AML-193 (cell line): ENCODE results near the gene TGFBR2.

Experiments
- DNase-seq, 2 experiments: peaks; one replicate each; lab custom pipeline; 2025; lab: John Stamatoyannopoulos, UW

Gene TGFBR2

GRCh38 chr3:30602946-30603345 lies 3.5 kb upstream of the TGFBR2 start:
- peak; percentile 37 to 44 for DNase-seq

- peak; percentile 98 to 99 for DNase-seq
These were observed 2.3 kb upstream of the TGFBR2 start for GRCh38 chr3:30604093-30604492.

DNA sequence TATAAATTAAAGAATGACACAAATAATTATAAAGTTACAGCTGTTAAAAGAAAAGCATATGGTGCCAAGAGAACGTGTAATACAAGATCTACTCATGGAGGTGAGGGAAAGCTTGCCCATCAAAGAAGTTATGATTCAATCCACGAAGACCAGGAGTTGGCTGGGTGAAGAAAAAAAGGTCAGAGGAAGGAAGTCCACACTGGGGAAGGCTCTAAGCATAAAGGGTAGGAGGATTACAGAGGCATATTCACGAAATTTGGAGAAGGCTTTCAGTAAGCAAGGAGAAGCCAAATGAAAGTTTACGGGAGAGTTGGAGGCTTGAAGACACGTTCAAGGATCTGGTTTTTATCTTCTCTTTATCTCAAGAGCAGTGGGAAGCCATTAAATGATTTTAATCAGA lies 1.8 kb upstream of the TGFBR2 start:
- DNase-seq, result peak; percentile 67 to 73

- no peak for DNase-seq
These were observed 1.4 kb upstream of the TGFBR2 start for GRCh38 chr3:30605005-30605404.

GRCh38 chr3:30605706-30606300 lies 598 bp upstream of the TGFBR2 start:
- DNase-seq, result no peak

GRCh38 chr3:30607032-30607833 lies 832 bp downstream of the TGFBR2 start:
- DNase-seq, result peak; percentile 42 to 66

DNA sequence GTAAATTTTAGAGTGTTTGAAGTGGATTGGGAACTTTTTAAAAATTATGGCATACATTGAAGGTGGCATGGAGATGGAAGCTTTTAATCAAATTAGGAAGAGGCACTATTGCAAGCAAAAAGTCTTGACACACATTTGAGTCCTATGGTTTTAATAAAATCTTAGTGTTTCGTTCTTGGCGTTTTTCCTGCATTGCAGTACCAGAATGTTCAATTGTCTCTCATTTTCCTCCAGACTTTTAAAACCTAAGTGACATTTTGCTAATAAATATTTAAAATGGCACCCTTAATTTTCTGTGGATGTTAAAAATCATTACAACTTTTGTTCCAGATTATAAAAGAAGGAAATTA lies 2.2 kb downstream of the TGFBR2 start:
- DNase-seq, result no peak

- no peak for DNase-seq
These were observed 3.7 kb downstream of the TGFBR2 start for GRCh38 chr3:30609930-30610701.

DNA sequence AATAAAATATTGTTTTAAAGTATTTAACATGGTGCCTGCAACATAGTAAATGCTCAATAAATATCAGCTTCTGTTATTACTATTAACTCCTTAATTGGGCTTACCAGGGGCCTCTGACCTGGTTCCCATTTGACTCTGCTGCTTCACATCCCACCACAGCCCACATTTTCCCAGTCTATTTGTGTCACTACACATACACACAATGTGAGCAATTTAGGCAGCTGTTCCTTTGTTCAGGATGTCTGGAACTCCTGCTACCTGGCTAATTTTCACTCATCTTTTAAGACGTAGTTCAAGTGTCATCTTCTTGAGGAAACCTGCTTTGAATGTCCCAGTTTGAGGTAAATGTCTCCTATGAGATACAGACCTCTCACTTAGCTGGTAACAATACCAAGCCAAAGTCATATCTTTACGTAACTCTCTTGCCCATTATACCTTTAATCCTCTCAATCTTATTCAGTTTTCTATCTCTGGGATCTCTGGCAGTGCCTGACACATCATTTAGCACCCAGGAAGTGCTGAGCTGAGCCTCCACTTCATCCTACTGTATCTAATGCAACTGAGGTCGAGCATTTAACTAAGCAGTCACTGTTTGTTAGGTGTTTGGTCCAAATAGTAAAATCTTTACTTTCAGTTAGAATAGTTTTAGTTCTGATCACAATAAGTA lies 4.4 kb downstream of the TGFBR2 start:
- no peak for DNase-seq

GRCh38 chr3:30611613-30612436 lies 5.4 kb downstream of the TGFBR2 start:
- peak; percentile 31 to 50 for DNase-seq

DNA sequence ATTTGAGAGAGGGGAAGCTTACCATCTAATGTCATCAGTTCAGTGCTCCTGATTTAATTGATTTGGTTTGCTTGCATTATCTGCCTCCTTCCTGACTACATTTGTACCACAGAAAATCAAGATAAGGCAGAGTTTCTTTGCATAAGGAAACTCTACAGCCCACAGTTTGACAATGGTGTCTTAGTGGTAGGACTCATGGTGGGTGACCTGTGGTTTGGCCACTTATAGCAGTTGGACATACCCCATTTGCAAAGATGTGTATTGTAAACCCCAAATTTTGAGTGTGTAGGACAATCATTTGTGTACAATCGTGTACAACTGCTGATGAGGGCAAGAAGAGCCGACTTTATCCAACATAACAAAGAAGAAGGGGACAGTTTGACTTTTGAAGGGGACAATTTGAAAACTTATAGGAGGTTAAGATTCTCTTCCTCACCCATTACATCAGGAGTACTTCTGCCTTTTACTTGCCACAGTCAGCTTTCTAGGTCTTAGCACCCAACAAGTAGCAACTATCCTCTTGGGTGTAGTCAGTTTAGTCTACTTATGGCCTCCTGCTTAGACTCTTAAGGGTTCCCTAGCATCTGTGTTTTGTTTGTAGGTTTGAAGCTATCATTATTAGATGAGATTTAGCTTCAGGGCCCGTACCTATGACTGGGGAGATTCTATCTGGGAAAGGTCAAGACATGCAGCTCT lies 6.2 kb downstream of the TGFBR2 start:
- peak; percentile 44 to 63 for DNase-seq

DNA sequence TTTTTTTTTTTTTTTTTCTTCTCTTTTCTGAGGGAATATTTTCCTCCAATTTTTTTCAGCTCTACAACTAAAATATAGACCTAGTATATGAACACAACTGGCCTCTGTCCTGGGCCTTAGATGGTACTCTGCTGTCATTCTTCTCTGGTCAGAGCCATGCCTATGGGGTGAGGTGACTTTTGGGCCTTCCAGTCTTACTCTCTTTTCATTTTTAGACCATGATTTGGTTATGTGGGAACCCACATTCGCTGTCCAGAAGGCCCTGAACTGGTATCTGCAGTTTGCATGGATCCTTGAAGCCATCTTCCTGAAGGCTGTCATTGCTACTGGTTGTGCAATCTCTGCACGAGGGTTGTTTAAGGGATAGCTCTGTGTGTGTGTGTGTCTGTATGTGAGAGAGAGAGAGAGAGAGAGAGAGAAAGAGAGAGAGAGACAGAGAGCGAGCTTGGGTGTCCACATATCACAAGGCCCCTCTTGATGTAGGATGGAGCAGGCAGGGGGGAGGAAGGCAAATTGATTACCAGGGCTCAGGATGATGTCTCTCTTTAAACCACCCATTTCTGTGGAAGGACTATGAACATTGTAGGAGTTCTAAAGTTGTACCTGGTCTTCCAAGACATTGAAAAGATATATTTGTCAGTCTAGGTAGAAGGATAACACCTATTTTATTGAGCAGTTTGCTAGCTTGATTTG lies 6.9 kb downstream of the TGFBR2 start:
- peak; percentile 62 to 64 for DNase-seq

- DNase-seq, result no peak
These were observed 8.0 kb downstream of the TGFBR2 start for GRCh38 chr3:30614373-30614772.

GRCh38 chr3:30614943-30615342 lies 8.5 kb downstream of the TGFBR2 start:
- no peak for DNase-seq

DNA sequence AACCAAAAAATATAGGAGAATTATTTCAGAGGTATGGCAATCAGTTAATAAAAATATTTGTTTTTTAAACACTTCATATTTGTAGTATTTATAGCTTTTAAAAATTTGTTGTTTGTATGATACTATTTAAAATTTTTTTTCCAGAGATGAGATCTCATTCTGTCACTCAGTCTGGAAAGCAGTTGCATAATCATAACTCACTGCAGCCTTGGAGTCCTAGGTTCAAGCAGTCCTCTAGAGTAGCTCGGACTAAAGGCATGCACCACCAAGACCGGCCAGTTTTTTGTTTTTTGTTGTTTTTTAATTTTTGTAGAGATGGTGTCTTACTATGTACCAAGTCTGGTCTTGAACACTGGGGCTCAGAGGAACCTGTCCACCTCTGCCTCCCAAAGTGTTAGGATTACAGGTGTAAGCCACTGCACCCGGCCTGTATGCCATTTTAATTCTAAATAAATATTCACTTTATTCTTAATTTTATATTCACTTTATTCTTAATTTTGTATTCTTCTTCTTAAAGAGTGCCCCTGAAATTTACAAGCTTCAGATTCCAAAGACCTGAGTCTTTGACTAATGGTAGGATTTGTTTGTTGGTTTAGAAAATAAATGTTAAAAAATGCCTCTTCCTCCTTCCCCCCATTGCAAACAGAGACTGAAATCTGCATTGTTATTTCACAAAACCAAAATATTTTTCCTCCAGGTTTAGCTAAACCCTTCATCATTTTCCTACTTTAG lies 9.4 kb downstream of the TGFBR2 start:
- DNase-seq, result peak in 1 of 2 experiments; percentile 23

- no peak for DNase-seq
These were observed 10.1 kb downstream of the TGFBR2 start for GRCh38 chr3:30616347-30617027.

- no peak for DNase-seq
These were observed 10.7 kb downstream of the TGFBR2 start for GRCh38 chr3:30617069-30617468.

DNA sequence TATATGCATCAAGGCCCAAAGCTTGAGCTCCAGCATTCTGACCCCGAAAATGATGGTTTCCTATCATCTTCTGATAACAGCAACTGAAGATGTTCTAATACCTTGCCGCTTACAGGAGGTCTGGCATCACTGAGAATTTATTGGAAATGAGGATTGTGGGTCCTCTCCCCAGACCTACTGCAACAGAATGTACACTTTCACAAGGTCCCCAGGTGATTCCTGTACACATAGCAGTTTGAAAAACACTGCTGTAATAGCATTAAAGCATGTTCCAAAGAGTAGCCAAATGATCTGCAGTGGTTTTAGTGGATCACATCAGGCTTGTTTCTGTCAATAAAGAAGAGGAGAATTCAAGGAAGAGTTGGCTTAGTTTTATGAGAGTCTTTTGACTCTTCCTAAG lies 11.3 kb downstream of the TGFBR2 start:
- DNase-seq, result no peak

DNA sequence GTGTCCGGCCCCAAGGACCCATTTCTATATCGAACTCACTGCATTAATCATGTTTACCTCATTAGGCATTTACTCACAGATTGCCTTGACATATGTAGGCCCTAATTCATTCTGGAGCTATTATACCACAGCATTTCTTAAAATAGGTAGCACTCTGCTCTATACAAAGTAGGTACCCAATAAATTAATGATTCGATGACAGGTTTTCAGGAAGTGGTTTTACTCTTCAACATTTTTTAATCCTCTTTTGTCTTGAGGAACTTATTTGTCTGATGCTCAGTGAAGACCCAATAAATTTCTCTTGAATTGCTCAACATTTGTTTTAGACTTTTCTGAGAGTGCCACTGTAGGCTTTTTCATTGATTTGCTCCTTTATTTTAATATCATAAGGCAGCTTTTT lies 12.1 kb downstream of the TGFBR2 start:
- DNase-seq, result no peak
